IPS-18c (cell line): Measurements from ENCODE around the gene PDGFC.

Experiments
- H3K4me3 ChIP-seq: 2 replicates; pipeline ENCODE4 v1.7.0; 2013; ENCODE audit warnings: low read depth, mild to moderate bottlenecking, low read length, moderate library complexity; ENCODE audit not compliant: insufficient read depth
- H3K9me3 ChIP-seq: one replicate; pipeline ENCODE4 v1.6.1; 2013; ENCODE audit warnings: mild to moderate bottlenecking, low read length, moderate library complexity; ENCODE audit not compliant: control insufficient read depth, insufficient read depth

PDGFC gene

DNA sequence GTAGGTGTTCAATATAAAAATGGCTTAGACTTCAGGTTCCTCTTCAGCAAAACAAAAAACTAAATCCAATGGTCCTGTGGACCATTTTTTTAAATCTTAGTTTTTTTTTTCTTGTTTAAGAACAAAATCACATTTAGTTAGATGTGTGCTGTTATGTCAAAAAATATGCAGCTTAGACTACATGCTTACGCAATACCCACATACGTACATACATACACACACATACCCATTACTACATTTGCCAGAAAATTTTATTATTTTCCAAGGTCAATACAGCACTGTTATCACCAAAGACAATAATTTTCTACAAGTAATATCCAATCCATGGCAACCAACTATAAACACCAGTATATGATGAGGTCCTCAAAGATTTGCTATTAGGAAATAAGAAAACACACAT, 144.1 kb downstream of the PDGFC start:
- H3K4me3 ChIP-seq, result no peak overlapping the region
- peaks cover 2% of the 10 kb centered on the region for H3K9me3 ChIP-seq

DNA sequence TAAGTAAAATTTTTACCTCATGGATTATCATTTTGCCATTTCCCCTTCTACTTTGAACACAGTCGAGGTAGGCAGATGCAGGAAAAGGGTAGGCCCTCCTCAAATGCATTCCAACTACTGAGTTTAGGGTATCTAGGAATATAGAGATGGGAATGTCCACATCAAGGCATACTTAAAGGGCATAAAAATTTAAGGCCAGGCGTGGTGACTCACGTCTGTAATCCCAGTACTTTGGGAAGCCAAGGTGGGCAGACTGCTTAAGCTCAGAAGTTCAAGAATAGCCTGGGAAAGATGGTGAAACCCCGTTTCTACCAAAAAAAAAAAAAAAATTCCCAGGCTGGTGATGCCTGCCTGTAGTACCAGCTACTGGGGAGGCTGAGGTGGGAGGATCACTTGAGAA, 146.5 kb downstream of the PDGFC start:
- H3K4me3 ChIP-seq, result no peak overlapping the region
- peaks cover 2% of the 10 kb centered on the region for H3K9me3 ChIP-seq

DNA sequence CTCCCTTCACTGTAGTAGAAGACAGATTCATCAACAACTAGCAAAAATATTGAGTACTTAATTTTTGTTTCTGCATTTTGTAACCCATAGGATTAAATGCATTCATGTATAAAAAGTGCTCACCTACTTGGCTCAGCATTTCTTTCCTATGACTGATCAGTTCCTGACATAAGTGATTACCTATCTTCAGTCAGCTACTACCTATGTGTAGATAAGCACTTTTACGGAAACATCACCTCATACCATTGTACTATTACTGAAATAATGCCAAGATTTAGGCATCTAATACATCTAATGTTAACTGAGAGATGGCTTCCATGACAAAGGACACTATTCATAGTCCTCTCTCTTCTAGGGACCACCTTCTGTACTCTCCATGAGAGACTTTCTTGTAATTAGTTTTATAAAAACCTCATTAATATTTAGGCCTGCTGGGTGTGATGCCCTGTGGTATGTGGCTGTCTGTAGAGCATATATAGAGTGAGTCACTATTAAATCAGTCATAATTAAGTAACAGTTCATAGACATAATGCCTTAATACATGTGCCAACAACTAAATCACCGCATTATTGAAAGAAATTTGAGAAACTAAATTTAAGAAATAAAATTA, 147.0 kb downstream of the PDGFC start:
- peaks cover 2% of the 10 kb centered on the region for H3K9me3 ChIP-seq

DNA sequence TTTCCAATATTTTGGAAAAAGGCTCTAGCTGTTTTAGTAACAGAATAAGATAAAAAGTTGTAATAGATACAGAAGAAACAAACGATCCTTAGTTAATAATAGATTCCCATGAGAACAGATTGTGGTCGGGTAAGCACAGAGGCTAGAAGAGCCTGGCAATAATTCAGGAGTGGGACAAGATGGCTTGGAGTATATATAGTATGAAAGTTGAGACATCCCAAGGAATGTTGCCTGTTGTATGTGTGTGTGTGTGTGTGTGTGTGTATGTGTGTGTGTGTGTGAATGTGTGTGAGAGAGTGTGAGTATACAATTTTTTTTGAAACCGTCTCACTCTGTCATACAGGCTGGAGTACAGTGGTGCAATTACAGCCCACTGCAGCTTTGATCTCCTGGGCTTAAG, 150.7 kb downstream of the PDGFC start:
- no peaks in the 10 kb centered on the region for H3K9me3 ChIP-seq
- no peak overlapping the region for H3K4me3 ChIP-seq

More for the DNA sequence above, 147.0 kb downstream of the PDGFC start:
- H3K4me3 ChIP-seq, result no peak overlapping the region

DNA sequence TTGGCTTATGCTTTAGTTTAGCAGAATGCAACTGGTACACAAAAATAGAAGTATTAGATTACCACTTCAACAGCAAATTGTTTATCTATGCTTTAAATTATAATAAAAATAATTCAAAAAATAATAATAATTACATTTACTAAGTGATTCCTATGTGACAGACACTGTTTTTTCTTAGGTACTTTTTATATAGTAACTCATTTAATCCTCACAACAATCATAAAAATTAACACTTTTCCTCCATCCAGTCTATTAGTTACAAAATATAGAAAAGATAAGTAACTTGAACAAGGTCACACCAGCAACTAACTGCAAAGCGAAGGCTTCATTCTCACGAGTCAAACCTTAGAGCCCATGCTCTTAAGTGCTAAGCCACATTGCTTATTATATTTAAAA, 155.2 kb downstream of the PDGFC start:
- Histone ChIP-seq H3K9me3 (no peaks in the 10 kb centered on the region), H3K4me3 (no peak overlapping the region)

DNA sequence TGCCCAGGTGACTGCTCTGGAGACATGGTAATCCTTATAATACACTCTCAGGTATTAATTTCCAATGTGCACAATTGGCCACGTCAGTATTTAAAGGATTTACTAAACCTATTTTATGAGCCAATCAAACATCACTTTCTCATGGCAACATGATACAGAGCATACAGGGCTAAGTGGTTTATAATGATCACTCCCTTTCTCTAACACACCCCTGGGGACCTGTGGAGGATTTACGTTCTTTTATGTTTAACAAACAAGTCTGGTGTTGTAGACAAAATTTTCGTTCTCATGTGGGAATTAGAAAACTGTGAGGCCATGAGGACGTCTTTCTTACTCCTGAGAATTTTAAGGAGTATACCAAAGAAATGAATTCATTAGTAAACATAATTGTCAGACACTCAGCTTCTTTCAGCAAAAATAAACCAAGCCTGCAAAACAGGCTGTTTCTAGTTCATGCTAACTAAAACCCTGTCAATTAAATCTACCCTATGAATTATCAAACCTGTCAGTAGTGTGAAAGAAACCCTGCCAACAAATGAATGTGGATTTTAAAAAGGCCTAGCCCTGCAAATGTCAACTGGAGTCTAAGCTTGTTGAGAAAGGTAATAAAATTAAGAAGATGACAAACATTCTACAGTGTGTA, 155.8 kb downstream of the PDGFC start:
- Histone ChIP-seq H3K9me3 (no peaks in the 10 kb centered on the region), H3K4me3 (no peak overlapping the region)

DNA sequence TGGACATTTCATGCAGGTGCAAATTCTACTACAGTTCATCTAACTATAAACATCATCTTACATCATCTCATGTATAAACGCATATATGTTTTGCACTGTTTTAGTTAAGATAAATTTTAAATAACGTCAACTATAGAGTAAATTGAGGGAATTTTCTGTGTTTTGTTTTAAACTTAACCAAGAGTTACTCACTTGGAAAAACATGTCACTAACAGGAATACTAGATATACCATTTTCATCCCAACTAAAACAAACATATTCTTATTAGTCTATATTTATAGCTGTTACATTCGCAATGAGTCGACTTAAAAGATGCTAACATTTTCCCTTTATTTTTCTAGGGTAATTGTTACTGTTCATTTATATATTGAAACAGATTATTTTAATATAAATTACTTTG, 159.6 kb downstream of the PDGFC start:
- H3K4me3 ChIP-seq, result no peak overlapping the region
- no peaks in the 10 kb centered on the region for H3K9me3 ChIP-seq

DNA sequence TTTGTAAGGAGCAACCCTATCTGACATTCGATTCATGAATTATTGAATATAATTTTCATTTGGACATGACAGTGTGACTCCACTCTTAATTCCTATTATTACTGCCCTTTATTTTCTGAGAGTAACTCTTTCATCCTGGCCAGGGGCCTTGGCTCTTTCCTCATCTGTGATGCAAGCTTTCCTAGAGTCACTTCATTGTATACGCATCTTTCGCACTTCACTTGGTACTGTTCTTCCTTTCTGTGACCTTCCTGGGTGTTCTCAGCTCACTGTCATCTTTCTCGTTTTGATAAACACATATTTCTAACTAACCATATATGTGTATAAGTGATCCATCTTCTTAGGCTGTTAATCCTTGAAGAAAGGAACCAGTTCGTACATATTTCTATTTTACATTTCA, 160.3 kb downstream of the PDGFC start:
- no peak overlapping the region for H3K4me3 ChIP-seq
- no peaks in the 10 kb centered on the region for H3K9me3 ChIP-seq

DNA sequence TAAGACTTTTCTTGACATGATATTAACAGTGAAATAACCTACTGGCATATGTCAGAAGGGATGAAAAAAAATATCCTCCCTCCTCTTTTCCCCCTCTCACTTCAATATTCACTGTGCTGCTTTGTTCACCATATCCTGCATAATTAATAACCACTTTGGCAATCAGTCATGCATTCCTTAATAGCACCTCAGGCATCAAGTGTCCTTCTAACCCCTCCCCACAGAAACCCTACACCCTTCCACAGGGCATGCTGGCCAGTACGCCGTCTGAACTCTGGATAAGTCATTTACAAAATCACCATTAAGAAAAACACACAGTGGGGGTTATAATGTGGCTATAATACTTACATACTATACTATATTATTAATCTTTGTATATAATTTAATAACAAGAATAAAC, 165.9 kb downstream of the PDGFC start:
- Histone ChIP-seq H3K4me3 (no peak overlapping the region), H3K9me3 (no peaks in the 10 kb centered on the region)

DNA sequence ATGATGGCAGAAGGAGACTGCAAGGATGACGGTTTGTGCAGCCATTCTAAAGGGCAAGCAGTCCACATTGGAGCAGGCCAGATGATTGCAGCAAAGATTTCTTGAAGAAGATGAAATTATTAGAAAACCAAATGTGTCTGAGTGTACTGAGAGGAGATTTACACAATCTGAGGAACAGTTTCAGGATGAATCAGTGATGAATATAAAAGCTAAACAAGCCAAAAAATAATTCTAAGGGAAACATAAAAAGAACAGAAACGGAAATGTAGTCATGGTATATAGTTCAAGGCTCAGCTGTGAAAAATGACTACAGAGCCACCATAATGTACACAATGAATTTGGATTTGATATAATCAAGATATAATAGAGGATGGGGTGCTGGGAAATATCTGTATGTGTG, 168.5 kb downstream of the PDGFC start:
- H3K9me3 ChIP-seq, result peaks cover 2% of the 10 kb centered on the region

DNA sequence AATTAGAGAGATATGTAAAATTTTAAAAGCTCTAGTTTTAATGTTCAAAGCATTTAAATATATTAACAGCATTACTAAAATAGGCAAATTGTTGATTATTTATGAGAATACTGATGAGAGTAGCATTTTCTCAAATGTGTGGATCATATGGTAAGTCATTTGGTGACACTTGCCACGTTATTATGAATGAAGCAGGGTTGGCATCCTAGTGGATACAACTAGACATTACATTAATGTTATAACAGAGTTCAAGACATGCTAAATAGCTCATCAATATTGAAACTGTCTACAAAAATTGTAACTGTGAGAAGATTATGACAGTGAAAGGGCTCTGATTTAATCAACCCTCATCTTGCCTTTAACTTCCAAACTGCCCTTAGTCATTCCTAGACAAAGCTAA, 171.1 kb downstream of the PDGFC start:
- H3K9me3 ChIP-seq, result peaks cover 3% of the 10 kb centered on the region
- no peak overlapping the region for H3K4me3 ChIP-seq

More for the DNA sequence above, 168.5 kb downstream of the PDGFC start:
- H3K4me3 ChIP-seq, result no peak overlapping the region

DNA sequence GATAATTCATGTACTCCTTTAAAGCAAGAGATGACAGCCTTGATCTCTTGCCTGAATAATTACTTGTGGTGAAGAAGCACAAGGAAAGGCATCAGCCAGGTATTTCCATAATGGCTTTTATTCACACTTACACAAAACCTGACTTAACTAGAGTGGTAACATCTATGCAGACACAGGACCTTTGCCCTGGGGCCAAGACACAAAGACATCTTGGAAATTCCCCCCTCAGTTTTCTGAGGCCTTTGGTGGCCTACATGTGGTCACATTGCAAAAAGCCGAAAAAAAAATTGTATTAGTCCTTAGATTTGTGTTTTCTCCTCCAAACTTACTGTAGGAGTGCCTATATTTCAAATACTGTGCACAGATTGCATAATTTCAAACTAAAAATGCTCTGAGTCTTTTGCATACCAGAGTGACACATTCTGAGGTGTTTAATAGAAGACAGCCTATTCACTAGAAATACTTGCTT, 172.4 kb downstream of the PDGFC start:
- Histone ChIP-seq H3K4me3 (no peak overlapping the region), H3K9me3 (peaks cover 3% of the 10 kb centered on the region)

DNA sequence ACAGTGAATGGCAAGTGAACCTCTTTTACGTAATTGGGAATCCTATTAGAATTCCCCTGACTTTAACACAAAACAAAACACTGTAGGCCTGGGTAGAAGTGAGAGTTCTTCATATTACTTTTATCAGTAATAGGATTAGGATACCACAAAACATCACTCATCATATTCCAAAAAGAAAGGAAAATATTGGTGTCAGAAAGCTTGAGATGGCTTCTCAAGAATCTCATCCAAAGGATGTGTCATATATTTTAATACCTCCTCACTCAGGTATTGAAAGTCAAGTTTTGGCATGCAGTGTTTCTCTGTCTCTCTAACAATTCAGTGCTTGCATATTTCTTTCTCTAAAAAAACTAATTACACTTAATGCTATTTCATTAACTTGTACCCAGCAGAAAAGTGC, 173.2 kb downstream of the PDGFC start:
- Histone ChIP-seq H3K4me3 (no peak overlapping the region), H3K9me3 (peaks cover 3% of the 10 kb centered on the region)

DNA sequence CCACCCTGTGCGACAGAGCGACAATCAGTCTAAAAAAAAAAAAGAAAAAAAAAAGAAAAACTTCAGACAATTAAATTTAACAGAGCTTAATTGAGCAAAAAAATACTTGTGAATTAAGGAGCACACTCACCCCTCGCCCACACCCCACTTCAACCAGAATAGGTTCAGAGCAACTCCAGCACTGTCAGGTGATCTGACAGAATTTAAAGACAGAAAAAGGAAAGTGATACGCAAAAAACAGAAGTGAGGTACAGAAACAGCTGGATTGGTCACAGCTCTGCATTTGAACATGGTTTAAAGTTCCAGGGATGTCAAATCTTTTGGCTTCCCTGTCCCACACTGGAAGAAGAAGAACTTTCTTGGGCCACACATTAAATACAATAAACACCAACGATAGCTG, 174.4 kb downstream of the PDGFC start:
- Histone ChIP-seq H3K9me3 (peaks cover 3% of the 10 kb centered on the region), H3K4me3 (no peak overlapping the region)

DNA sequence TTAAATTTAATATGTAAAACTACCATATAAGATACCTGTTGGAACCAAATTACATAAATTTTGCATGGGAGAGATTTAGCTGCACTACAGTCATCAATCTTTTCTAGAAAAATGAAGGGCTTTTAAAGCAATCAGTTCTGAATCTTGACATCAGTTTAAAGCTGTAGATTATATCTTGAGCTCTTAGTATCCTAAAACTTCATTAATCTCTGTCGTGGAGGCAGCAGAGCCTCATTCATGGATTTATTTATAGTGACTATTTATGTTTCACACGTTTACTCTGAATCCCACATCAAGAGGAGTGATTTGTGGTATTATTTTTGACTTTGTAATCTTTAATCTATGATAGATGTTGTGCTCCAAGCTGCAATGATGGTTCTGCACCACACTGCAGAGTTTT, 175.9 kb downstream of the PDGFC start:
- H3K9me3 ChIP-seq, result peaks cover 3% of the 10 kb centered on the region

DNA sequence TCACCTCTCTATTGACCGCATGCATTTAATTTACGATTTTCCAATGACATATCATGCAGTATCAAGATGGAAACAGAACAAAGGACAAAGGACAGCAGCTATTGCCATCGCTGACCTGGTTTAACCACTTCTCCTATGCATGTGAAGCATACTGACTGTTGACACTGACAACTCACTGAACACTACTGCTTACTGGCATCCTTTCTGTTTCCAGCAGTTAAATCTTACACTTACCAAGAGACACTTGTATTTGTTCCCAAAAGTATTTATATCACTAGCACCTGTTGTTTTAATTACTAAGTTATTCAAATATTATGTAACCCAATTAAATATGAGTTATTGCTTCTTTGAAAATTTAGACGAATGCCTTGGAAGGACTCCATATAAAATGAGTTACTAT, 176.7 kb downstream of the PDGFC start:
- Histone ChIP-seq H3K9me3 (peaks cover 3% of the 10 kb centered on the region), H3K4me3 (no peak overlapping the region)

More for the DNA sequence above, 175.9 kb downstream of the PDGFC start:
- H3K4me3 ChIP-seq, result no peak overlapping the region

DNA sequence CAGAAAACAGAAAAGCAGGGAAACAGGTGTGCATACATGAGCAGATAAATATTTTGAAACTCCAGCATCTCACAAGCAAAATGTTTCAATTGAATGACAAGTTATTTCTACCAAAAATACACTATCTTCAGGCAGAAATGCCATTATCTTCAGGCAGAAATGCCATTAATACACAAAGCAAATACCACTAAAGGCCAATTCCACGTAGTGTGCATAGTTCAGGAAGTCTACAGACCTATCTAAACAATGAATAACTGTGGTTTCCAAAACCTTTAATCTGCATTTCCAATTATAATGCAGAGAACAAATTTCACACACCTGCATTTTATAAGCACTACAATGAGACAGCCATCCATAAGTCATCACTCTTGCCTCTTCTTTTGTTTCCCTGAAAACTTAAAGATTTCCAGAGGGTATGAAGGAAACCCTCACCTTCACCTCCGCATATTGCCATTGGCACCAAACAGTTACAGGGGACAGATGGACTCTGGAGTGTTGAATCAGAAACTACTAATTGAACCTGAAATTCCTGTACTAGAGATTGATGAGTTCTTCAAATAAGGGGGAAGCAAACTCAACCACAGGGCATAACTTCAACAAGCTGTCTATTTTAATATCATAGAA, 179.0 kb downstream of the PDGFC start:
- H3K9me3 ChIP-seq, result no peaks in the 10 kb centered on the region
- no peak overlapping the region for H3K4me3 ChIP-seq

DNA sequence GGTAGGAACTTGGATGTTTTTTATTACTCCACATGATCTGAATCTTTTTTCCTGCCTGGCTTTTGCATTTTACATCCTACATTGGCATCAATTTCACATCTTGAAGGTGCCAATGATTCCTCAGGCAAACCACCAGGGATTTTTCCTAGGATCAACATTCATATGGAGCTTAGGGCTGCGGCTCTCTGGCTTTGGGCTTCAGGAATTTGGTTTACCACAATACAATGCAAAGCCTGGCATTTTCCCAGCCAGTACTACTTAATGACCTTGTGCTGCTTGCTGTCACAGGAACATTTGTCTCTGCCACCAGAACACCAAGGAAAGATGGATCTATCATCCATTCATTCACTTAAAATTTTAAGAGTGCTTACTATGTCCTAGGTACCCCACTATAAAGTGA, 180.7 kb downstream of the PDGFC start:
- no peaks in the 10 kb centered on the region for H3K9me3 ChIP-seq
- no peak overlapping the region for H3K4me3 ChIP-seq
